Measurements from ENCODE around the gene IGFL2.

IGFL2 gene

GRCh38 chr19:46124638-46125115 lies 23.4 kb upstream of the IGFL2 start, which contains the start of gene IGFL3:
Gene IGFL3, minus strand, starts transcription at chr19:46124688. Its CDS starts 39 bp downstream, at chr19:46124649.
- TF ChIP-seq CTCF (IDR thresholded peaks at IDR 0.05; ENCODE audit: low read depth, low read length) = no peak
- H3K4me1 ChIP-seq = no peaks in the 10 kb centered on the region
- no peaks in the 10 kb centered on the region for H3K9me3 ChIP-seq
- DNase-seq = no peak
- peaks cover 55% of the 10 kb centered on the region for H3K27me3 ChIP-seq
- H3K36me3 ChIP-seq = no peaks in the 10 kb centered on the region
- no peak within 1 kb of the TSS for H3K4me3 ChIP-seq (ENCODE audit: low read depth, low read length)

- Histone ChIP-seq H3K4me3 (ENCODE audit: low read depth, low read length) (no peak overlapping the region), H3K27me3 (peaks cover 59% of the 10 kb centered on the region), H3K9me3 (no peaks in the 10 kb centered on the region), H3K36me3 (no peaks in the 10 kb centered on the region), H3K4me1 (no peaks in the 10 kb centered on the region)
- no peak for TF ChIP-seq CTCF (IDR thresholded peaks at IDR 0.05; ENCODE audit: low read depth, low read length)
- no peak for DNase-seq
These were observed 22.6 kb upstream of the IGFL2 start for GRCh38 chr19:46125447-46125846.

- Histone ChIP-seq H3K4me1 (no peaks in the 10 kb centered on the region), H3K4me3 (ENCODE audit: low read depth, low read length) (no peak overlapping the region), H3K27me3 (peaks cover 66% of the 10 kb centered on the region), H3K36me3 (no peaks in the 10 kb centered on the region), H3K9me3 (no peaks in the 10 kb centered on the region)
- no peak for DNase-seq
- TF ChIP-seq CTCF (IDR thresholded peaks at IDR 0.05; ENCODE audit: low read depth, low read length) = no peak
These were observed 21.9 kb upstream of the IGFL2 start for GRCh38 chr19:46126086-46126580.

GRCh38 chr19:46131485-46132143 lies 16.4 kb upstream of the IGFL2 start:
- Histone ChIP-seq H3K36me3 (no peaks in the 10 kb centered on the region), H3K27me3 (peaks cover 49% of the 10 kb centered on the region), H3K4me1 (no peaks in the 10 kb centered on the region), H3K9me3 (no peaks in the 10 kb centered on the region), H3K4me3 (ENCODE audit: low read depth, low read length) (no peak overlapping the region)
- no peak for TF ChIP-seq CTCF (IDR thresholded peaks at IDR 0.05; ENCODE audit: low read depth, low read length)
- DNase-seq = no peak

GRCh38 chr19:46132508-46133100 lies 15.4 kb upstream of the IGFL2 start:
- Histone ChIP-seq H3K9me3 (no peaks in the 10 kb centered on the region), H3K36me3 (no peaks in the 10 kb centered on the region), H3K4me1 (no peaks in the 10 kb centered on the region), H3K4me3 (ENCODE audit: low read depth, low read length) (no peak overlapping the region), H3K27me3 (peaks cover 40% of the 10 kb centered on the region)
- DNase-seq = no peak
- no peak for TF ChIP-seq CTCF (IDR thresholded peaks at IDR 0.05; ENCODE audit: low read depth, low read length)

- TF ChIP-seq CTCF (IDR thresholded peaks at IDR 0.05; ENCODE audit: low read depth, low read length) = no peak
- Histone ChIP-seq H3K4me3 (ENCODE audit: low read depth, low read length) (no peak overlapping the region), H3K9me3 (no peaks in the 10 kb centered on the region), H3K4me1 (no peaks in the 10 kb centered on the region), H3K27me3 (peaks cover 35% of the 10 kb centered on the region), H3K36me3 (no peaks in the 10 kb centered on the region)
- DNase-seq = no peak
These were observed 14.9 kb upstream of the IGFL2 start for GRCh38 chr19:46133101-46133627.
